HL-60/S4 treated with phorbol 12-myristate 13-acetate at 8.2 ng/mL for 4 days and 3 days (cell line): ENCODE data around the gene ZNF782.
"Not testable (repeated sequence)": the region's sequence is repeated elsewhere in the genome, so short reads cannot be mapped to it uniquely, and the experiment has no call there.

ENCODE experiments used
- in situ Hi-C: fragments of 300-500 bp; cut with MboI; formaldehyde crosslinking; loops from 2 replicates; pipeline ENCODE4 v1.15.0; 2022; ENCODE audit warnings: low sequenced_read_pairs

The ZNF782 gene

GRCh38 chr9:96856363-96857286 lies 2.3 kb upstream of the ZNF782 start:
- in situ Hi-C loops, result loop anchor here (25.0 kb wide), 2 partner anchors 531 to 756 kb away; no protein-coding TSS in a partner anchor

- in situ Hi-C loops, result loop anchor here (25.0 kb wide), 2 partner anchors 533 to 758 kb away; no protein-coding TSS in a partner anchor
Measured at GRCh38 chr9:96854651-96855273, 448 bp upstream of the ZNF782 start.

- in situ Hi-C loops, result loop anchor here (25.0 kb wide), 2 partner anchors 535 to 760 kb away; no protein-coding TSS in a partner anchor
Measured at GRCh38 chr9:96852676-96853075, 1.6 kb downstream of the ZNF782 start.

- in situ Hi-C loops, result no loop called here
Measured at GRCh38 chr9:96844040-96844439, 10.3 kb downstream of the ZNF782 start.

- in situ Hi-C loops, result no loop called here
Measured at GRCh38 chr9:96818533-96818932, 35.8 kb downstream of the ZNF782 start.

- in situ Hi-C loops, result no loop called here
Measured at GRCh38 chr9:96817973-96818372, 36.3 kb downstream of the ZNF782 start.

- in situ Hi-C loops, result no loop called here
Measured at GRCh38 chr9:96813607-96814006, 40.7 kb downstream of the ZNF782 start.

GRCh38 chr9:96798959-96799358 lies 55.4 kb downstream of the ZNF782 start:
- in situ Hi-C loops, result not testable (repeated sequence)

- in situ Hi-C loops, result no loop called here
Measured at GRCh38 chr9:96784021-96784420, 70.3 kb downstream of the ZNF782 start.

GRCh38 chr9:96782235-96782634 lies 72.1 kb downstream of the ZNF782 start:
- in situ Hi-C loops, result no loop called here

- in situ Hi-C loops, result no loop called here
Measured at GRCh38 chr9:96781552-96781951, 72.8 kb downstream of the ZNF782 start.

GRCh38 chr9:96779089-96779488 lies 75.2 kb downstream of the ZNF782 start:
- in situ Hi-C loops, result no loop called here

- in situ Hi-C loops, result no loop called here
Measured at GRCh38 chr9:96777426-96777864, 76.9 kb downstream of the ZNF782 start.

GRCh38 chr9:96771124-96771523 lies 83.2 kb downstream of the ZNF782 start:
- in situ Hi-C loops, result no loop called here

- in situ Hi-C loops, result no loop called here
Measured at GRCh38 chr9:96769989-96770388, 84.3 kb downstream of the ZNF782 start.
